ENCODE results near the gene SLC50A1.

Gene SLC50A1, protein sequence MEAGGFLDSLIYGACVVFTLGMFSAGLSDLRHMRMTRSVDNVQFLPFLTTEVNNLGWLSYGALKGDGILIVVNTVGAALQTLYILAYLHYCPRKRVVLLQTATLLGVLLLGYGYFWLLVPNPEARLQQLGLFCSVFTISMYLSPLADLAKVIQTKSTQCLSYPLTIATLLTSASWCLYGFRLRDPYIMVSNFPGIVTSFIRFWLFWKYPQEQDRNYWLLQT

GRCh38 chr1:155135415-155136028 is at the start of gene SLC50A1:
Gene SLC50A1 (plus strand): TSS chr1:155135852. CDS start chr1:155135912, 60 bp downstream.
- peak; percentile 93 to 94 for DNase-seq

DNA sequence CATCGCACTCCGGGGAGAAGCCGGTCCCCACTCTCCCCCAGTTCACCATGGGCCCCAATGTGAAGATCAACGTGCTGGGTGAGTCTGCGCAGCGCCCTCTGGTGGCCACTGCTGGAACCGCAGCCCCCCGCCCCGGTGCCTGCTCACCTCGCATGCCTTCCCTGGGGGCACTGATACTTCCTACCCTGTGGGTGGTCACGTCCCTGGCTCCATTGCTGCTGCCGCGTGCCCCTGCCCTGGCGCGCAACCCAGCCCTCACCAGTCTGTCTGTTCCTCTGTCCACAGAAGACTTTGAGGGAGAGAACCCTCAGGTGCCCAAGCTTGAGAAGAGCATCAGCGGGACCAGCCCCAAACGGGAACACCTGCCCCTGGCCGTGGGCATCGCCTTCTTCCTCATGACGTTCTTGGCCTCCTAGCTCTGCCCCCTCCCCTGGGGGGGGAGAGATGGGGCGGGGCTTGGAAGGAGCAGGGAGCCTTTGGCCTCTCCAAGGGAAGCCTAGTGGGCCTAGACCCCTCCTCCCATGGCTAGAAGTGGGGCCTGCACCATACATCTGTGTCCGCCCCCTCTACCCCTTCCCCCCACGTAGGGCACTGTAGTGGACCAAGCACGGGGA is 49.4 kb upstream of the SLC50A1 start:
- DNase-seq: peak; percentile 77 to 82

GRCh38 chr1:155086856-155087535 is 48.7 kb upstream of the SLC50A1 start:
- DNase-seq: no peak

DNA sequence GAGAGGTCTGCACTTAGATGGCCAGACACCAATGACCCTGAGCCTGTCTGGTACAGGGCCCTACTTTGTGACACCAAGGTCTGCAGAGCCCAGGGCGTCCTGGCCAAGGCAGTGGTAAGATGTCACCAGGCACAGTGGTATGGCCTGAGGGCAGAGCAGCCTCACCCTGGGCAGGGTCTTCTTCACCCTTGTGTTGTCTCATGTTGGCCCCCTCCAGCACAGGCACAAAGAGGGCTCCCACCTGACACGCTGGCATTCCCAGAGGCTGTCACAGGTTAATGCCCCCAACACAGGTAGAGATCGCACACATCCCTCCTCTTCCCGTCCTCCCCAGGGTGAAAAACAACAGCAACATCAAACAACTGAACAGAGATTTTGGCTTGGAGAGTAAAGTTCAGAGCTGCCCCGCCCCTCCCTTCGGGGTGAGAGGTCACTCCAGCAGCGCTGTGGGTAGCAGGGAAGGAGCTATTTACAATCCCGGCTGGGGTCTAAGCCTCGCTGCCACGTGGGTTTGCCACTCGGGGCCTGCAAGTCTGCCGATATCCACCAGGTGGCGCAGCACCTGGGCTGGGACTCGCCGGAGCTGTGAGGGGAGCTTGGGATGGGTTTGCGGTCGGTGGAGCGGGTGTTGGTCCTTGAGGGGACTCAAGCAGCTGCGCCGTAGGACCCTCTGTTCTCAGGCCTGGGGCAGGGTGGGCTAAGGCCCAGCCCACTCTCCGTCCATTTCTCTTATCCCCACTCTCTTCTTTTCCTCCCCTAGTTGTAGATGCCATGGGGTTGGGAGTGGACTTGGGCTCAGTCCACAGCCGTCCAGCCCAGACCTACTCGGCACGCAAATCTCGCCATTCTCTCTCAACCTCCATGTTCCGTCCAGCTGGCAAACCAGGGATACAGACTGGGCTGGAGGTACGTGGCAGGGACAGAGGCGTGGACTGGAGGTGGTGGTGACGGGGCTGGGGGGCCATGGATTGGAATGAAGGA is 44.3 kb upstream of the SLC50A1 start:
- DNase-seq: peak; percentile 78 to 83

- no peak for DNase-seq
Measured at GRCh38 chr1:155092131-155092530, 43.5 kb upstream of the SLC50A1 start.

GRCh38 chr1:155092641-155093040 is 43.0 kb upstream of the SLC50A1 start:
- DNase-seq: no peak

DNA sequence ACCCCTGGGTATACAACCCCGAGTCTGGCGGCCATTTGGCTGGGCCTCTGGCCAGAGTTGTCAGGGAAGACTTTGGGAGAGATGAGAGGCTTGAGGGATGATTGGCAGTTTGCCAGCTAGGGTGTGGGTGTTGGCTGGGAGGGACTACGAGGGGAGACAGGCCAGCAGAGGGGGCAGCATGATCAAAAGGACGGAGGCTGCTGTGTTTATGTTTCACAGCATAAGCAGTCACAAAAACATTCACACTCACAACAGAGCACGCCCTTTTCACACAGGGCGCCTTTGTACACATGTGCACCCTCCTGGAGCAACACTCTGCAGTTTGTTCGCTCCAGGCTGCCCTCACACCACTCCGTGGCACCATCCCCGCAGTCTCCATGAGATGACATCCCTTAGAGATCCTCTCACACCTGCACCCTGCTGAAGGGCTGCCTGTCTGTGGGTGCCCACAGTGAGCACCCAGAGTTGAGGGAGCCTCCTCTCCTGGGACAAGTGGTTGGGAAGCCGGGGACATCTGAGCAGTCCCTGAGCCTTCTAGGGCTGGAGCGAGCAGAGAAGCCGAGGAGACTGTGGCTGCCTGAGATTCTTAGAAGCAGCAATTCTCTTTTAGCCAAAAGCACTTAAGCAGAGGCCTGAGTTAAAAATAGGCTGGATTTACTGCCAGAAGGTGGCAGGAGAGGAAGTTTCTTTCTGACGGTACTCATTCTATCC is 41.6 kb upstream of the SLC50A1 start:
- no peak for DNase-seq

- no peak for DNase-seq
Measured at GRCh38 chr1:155094622-155094948, 41.1 kb upstream of the SLC50A1 start.

DNA sequence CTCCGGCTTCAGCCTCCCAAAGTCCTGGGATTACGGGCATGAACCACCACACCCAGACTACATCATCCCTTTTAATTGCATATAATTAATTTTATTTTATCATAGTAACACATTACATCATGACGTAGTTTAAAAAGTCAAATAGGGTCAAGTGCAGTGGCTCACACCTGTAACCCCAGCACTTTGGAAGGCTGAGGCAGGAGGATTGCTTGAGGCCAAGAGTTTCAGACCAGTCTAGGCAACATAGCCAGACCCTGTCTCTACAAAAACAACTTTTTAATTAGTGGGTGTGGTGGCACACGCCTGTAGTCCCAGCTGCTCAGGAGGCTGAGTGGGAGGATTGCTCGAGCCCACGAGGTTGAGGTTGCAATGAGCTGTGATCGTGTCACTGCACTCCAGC is 36.3 kb upstream of the SLC50A1 start:
- no peak for DNase-seq

DNA sequence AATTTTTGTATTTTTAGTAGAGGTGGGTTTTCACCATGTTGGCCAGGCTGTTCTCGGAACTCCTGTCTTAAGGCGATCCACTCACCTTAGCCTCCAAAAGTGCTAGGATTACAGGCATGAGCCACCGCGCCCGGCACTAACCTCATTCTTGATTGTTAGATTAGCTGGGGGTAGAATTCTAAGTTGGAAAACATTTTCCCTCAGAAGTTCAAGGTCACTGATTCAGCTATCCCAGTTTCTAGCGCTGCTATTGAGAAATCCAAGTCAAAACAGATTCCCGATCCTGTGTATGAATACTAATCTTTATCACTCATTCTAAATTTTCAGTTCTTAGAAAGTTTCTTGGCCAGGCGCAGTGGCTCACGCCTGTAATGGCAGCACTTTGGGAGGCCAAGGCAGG is 32.3 kb upstream of the SLC50A1 start:
- DNase-seq: no peak

- no peak for DNase-seq
Measured at GRCh38 chr1:155104605-155105534, 30.8 kb upstream of the SLC50A1 start.

GRCh38 chr1:155105604-155106011 is 30.0 kb upstream of the SLC50A1 start:
- no peak for DNase-seq

DNA sequence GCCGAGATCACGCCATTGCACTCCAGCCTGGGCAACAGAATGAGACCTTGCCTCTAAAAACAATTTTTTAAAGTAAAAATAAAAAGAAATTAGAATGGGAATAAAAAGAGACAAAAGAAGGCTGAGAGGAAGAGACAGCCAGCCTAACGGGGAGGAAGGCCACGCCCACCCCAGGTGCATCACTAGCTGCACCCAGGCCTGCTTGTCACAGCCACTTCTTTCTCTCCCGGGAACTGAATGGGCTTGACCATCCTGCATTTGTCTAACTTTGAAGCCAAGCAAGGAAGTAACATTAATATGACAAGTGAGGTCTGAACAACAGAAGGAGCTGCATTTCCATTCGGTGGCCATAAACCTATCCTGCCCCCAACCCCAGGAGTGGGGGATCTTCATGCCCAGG is 28.8 kb upstream of the SLC50A1 start:
- DNase-seq: no peak

GRCh38 chr1:155107309-155108264 is 28.1 kb upstream of the SLC50A1 start:
- no peak for DNase-seq

DNA sequence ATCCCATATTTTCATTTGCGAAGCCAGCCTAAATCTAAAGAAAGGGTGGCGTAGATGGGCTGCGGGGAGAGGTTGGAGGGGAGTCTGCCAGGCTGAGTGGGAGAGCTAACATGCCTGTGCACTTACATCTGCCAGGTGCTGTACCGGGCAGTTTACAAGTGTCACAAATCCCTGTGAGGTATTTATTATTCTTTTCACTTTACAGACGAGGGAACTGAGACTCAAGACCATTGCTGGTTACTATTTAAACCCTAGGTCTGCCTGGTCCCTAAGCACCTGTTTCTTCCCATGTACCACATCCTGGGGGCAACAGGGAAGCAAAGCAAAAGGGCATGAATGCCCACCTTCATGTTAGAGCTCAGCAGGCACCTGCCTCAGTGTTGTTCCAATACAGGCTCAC is 27.4 kb upstream of the SLC50A1 start:
- no peak for DNase-seq

- no peak for DNase-seq
Measured at GRCh38 chr1:155110381-155110780, 25.3 kb upstream of the SLC50A1 start.

GRCh38 chr1:155110826-155111225 is 24.8 kb upstream of the SLC50A1 start:
- no peak for DNase-seq

GRCh38 chr1:155113450-155113980 is 22.1 kb upstream of the SLC50A1 start:
- no peak for DNase-seq

DNA sequence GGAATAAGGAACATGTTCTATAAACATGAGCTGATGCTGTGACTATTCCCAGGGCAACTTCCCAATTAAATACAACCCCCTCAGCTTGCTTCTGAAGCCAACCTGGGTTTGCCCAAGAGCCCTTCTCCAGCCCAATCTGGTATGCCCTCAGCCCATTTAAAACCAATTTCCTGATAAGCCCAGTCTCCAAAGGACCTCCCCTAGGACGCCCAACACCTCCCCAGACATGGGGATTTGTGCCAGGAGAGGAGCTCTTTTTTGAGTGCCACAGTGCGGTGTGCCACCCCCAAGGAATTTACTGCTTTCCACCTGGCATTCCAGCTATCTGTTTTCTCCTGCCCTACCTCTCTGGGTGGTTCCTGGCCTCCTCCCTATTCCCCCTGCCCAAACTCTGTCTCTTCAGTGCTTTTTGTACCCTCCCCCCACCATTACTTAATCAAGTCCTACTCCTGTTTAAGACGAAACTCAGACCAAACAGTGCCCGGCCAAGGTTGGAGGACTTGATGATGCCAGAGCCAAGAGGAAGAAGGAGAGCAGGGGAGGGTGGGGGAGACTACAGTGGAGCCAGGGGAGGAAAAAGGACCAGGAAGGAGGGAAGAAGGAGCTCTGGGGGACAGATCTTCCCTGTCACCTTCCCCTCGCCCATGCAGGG is 19.4 kb upstream of the SLC50A1 start:
- no peak for DNase-seq

Measured in CD4-positive, alpha-beta T cell treated with Interleukin-1 beta for 1 hour (primary cell).